COLO829 (cell line): ENCODE results near the gene VPS52.

Experiments used
- DNase-seq: peaks from one replicate; pipeline ENCODE4 v3.0.0; 2012; ENCODE audit warnings: low spot score

The VPS52 gene, protein sequence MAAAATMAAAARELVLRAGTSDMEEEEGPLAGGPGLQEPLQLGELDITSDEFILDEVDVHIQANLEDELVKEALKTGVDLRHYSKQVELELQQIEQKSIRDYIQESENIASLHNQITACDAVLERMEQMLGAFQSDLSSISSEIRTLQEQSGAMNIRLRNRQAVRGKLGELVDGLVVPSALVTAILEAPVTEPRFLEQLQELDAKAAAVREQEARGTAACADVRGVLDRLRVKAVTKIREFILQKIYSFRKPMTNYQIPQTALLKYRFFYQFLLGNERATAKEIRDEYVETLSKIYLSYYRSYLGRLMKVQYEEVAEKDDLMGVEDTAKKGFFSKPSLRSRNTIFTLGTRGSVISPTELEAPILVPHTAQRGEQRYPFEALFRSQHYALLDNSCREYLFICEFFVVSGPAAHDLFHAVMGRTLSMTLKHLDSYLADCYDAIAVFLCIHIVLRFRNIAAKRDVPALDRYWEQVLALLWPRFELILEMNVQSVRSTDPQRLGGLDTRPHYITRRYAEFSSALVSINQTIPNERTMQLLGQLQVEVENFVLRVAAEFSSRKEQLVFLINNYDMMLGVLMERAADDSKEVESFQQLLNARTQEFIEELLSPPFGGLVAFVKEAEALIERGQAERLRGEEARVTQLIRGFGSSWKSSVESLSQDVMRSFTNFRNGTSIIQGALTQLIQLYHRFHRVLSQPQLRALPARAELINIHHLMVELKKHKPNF

DNA sequence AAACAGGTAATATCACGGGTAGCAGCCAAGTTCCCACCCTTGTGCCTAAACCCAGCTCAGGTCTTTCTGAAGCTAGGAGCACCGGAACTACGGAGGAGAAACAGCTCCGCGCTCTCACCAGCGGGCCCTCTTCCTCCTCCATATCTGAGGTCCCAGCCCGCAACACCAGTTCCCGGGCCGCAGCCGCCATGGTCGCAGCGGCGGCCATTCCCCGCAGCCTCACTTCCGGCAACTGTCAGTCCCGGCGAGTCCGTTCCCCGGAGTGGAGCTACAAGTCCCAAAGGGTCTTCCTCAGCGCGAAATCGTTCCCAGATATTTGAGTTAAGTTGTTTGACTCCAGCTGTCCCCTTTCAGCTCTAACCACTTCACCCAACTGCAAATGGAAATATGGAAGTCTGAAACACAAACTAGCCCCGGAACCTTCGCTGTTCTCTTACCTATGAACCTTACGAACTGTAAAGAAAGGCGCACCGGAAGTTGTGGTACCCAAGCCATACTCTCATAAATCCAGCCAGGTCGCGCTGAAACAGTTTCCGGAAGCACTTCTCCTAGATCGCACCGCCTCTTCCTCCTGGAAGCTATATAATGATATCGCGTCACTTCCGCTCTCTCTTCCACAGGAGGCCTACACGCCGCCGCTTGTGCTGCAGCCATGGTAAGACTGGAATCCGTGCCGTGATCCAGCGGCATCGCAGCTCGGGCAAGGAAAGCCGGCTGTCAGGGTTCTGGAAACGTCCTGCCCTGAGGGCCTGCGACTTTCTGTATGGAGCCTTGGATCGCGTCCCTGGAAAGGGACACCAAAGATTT, at the start of gene VPS52, which contains the start of gene RPS18:
Gene VPS52, minus strand, starts transcription at position 409 of the 807 bp plus-strand sequence. Its CDS starts 201 bp downstream, at position 208.
Gene RPS18, plus strand, starts transcription at position 608 of the 807 bp plus-strand sequence. Its CDS starts 45 bp downstream, at position 653.
- DNase-seq = peak; percentile 97

DNA sequence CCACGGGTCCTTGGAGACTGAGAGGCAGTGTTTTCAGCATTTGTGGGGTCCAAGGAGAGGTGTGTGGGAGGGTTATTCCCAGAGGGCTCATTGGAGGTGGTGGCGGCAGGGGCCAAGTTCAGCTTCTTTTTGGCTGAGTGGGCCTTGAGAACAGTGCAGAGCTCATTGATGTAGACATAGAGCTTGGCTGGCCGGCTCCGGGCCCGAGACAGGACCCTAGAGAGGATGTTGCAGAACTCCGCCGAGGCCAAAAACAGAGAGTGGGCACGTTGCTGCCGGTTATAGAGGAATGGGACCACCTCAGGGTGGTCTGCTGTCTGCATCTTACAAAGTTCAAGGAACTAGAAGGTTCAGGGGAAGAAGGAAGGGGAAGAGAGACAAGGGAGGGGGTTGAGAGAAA, 49.6 kb upstream of the VPS52 start:
- DNase-seq = no peak

- no peak for DNase-seq
These were observed 48.9 kb upstream of the VPS52 start for GRCh38 chr6:33320315-33321181.

- no peak for DNase-seq
These were observed 48.3 kb upstream of the VPS52 start for GRCh38 chr6:33319939-33320314.

DNA sequence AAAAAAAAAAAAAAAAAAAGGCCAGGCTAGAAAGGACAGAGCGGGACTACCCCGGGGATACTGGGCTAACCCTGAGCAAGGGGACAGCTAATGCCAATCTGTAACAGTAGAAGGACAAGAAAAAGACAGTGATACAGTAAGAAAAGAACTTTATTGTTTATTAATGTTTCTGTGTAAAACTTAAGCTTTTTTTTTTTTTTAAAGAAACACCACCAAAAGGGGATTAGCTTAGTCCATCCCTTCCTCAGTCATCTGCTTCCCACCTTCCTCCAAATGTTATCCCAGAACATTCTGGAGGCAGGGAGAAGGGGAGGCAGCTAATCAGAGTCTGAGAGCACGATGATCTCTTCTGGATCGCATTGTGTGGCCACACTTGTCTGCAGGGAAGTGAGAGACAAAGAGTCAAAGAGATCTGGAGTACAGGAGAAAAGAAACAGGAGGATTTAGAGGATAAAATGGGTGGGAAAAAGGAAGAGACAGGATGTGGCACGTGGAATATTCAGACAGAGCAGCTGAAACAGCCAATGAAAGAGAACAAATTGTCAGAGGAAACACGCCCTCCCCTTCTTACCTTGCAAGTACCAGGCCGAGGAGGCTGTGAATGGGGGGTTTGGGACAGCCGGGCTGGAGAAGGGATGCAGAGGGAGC, 46.9 kb upstream of the VPS52 start:
- no peak for DNase-seq

GRCh38 chr6:33317669-33318425, 46.2 kb upstream of the VPS52 start, which contains the start of gene ZBTB22:
TSS of gene ZBTB22 (minus strand) at chr6:33317744. CDS start at chr6:33316916, 828 bp downstream.
- peak; percentile 94 for DNase-seq

- peak; percentile 54 for DNase-seq
These were observed 45.7 kb upstream of the VPS52 start for GRCh38 chr6:33317419-33317668.

DNA sequence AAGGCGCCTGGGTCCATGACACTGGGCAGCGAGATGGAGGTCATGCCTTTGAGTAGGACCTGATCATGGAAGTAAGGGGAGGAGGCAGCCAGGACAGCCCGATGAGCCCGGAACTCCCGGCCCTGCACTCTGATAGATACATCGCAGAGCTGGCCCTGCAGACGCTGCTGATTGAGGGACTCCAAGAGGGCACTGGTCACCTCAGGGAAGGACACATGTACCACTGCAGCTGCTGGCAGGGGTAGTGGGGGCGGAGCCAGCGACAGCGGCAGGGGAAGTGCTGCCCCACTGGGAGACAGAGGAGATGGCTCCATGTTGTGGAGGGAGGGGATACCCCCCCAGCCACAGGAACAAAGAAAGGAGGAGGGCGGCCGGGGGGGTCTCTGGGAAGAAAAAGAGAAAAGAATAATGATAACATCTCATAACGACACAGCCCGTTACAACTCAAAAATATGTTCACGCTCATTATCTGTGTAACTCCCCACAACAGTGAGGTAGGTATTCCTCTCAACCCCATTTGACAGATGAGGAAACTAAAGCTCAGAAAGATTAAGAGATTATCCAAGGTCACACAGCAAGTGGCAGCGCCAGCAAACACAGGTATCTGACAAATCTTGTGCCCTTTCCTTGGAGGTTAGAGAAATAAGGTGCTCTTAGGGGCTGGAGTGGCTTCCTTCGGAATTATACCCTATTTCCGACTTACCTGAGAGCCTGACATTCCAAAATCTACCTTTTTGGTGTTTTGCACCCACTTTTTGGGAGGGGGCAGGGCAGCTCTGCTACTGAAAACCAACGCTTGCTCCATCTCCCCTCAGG, 45.1 kb upstream of the VPS52 start:
- DNase-seq = no peak

DNA sequence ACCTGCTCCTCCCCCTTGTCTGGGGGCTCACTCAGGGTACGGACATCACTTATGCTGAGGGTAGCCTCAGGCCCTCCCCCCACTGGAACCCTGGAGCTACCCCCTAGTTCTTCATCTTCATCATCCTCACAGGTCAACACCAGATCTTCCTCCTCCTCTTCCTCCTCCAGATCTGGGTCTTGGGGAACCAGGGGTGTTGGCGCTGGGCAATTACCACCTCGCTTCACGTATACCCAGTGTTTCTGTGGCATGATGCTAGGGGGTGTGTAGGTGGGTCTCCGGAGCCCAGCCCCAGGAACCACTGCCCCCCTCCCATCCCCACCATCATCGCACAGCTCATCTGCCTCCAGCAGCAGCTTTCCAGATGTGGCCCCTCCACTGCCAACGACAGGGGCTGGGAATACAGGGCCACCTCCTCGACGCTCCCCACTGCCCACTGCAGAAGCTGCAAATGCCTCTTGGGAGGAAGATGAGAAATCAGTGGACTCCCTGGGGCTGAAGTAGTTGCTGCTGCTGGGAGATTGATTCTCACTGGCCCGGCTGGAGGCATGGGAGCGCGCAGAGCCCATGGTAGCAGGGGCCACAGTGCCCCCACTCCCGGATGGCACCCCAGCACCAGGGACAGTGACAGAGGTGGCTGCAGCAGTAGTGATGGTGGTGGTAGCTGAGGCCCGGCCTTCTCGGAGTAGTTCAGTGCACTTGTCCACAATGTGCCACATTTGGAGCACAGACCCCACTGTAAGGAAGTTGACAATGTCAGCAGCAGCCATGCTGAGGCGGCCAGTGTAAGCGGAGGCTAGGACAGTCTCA, 44.3 kb upstream of the VPS52 start:
- DNase-seq = no peak

DNA sequence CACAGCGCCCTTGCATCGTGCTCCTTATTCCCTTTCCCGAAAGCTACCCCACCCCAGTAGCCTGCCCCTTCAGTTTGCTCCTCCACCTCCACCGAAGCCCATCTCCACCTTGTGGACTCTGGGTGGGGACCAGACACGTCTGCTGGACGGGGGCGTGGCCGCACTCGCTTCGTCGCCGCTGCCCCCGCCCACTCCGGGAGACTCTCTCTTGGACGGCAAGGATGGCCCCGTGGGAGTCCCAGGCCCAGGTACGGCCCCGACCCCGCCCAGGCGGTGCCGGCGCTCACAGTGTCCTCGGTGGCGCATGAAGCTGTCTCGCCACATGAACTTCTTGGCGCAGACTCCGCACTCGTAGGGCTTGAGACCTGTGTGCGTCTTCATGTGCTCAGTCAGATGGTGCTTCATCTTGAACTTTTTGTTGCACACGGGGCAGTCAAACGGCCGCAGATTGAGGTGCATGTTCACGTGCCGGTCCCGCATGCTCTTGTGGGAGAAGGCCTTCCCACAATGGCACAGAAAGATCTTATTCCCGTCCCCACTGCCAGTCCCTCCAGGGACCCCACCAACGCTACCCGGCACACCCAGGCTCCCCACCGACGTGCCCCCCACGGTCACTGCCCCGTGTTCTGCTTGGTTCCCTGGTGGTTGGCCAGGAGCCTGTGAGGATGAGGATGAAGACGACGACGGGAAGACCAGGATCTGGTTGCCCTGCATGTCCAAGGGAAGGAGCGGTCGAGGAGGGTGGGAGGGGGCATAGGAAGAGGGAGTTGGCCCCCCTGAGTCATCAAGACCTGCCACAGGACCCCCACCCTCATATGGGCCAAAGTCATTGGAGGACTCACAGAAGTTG, 43.5 kb upstream of the VPS52 start:
- DNase-seq = no peak

DNA sequence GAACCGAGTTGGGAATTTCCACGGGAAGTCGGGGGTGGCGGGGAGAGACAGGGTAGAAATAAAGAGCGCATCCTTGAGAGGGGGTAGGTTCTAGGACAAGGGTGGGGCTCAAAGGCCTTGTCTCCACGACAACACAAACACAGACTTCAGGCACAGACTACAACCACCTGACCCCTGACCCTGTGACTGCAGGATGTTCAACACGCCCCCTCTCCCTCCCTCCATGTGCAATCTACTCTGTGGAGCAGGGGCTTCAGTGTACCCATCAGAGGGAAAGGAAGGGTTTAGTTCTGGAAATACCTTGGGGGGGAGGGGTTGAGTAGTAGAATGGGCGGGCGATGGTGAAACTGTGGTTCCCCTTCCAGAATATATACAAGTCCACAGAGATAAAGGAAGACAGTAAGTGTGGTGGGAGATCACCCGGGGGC, 42.9 kb upstream of the VPS52 start:
- peak; percentile 69 for DNase-seq

DNA sequence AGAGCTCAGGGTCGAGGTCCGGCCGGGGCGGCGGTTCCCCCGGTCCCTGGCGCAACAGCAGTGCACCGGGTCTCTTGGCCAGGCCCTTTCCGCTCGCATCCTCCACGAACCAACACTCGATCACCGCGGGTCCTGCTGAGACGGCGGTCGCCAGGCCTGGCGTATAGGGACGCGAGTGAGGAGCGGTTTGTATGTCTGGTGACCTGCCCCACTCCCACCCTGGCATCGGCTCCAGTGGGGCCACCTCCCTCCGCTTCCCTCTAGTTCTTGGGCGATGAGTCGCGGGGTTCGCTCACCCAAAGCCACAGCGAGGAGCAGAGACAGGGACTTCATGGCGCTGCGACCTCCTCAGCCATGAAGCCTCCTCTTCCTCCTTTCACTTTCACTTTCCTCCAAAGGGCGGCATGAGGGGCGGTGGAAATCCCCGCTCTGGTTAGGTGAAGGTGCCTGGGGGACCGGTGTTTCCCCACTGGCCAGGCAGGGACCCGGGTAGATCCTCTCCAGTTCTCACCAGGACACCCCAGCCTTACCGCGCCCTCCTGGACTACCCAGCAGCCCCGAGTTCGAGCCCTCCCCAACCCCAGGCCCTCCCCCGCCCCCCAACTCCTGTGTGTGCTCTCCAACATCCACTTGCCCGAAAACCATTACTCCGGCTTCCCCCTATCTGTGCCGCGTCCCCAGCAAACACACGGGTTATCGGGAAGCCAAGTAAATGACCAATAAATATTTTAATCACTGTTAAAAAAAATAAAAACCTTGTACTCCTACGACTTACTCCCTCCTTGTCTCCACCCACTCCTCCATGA, 42.2 kb upstream of the VPS52 start, which contains the start of gene TAPBP:
Gene TAPBP, minus strand, starts transcription at position 370 of the 806 bp plus-strand sequence. Its CDS starts 37 bp downstream, at position 333.
- no peak for DNase-seq

GRCh38 chr6:33313105-33313708, 41.5 kb upstream of the VPS52 start:
- DNase-seq = no peak

- DNase-seq = peak; percentile 89
These were observed 40.9 kb upstream of the VPS52 start for GRCh38 chr6:33312361-33313104.

DNA sequence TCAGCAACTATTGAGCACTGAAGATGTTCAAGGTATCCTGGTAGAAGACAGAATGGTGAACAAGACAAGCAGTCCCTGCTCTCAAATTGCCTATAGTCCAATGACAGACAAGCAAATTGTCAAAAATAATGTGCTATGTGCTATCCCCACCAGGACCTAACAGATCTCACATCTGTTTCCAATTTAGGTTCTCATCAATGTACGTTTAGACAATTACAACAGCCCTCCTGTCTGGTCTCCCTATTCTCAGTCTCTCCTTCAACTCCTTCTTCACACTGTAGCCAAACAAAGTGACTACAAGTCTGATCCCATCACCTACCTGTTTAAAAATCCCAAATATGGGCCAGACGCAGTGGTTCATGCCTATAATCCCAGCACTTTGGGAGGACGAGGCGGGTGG, 34.7 kb upstream of the VPS52 start:
- DNase-seq = no peak
